ENCODE results near the gene SLC18A2. TPM values are rescaled to one million over a fixed set of nuclear protein-coding genes. Genes with fewer than 3 reads are reported as not detected.

Gene SLC18A2
- total and polyA plus RNA-seq, 2 of the 8 experiments (the other 6 are each of a cell fraction or from before 2014, with no cell fraction given), result 6.5 to 7.0 TPM

- Histone ChIP-seq H4K91ac (replicated peaks; ENCODE audit: insufficient read length, low read length) (no peak overlapping the region), H3K4me3 (ENCODE audit: extremely low read depth in 1 of 4, insufficient read depth in 2 of 4, low read depth in 3 of 4, low read length in 4 of 4) (no peak overlapping the region), H2AFZ (ENCODE audit: low read length) (no peak overlapping the region), H4K5ac (ENCODE audit: insufficient read length, low read depth, low read length) (no peak overlapping the region), H3K4me1 (replicated peaks in 1 of 4; ENCODE audit: control insufficient read depth in 3 of 4, insufficient read depth in 4 of 4, low read length in 3 of 4) (no peaks in the 10 kb centered on the region), H3K9ac (replicated peaks in 1 of 4; ENCODE audit: extremely low read depth in 1 of 4, low read depth in 3 of 4, low read length in 3 of 4) (no peak overlapping the region), H3K4me2 (ENCODE audit: insufficient read depth in 1 of 2, low read depth in 2 of 2, low read length in 2 of 2) (no peak overlapping the region), H3K14ac (ENCODE audit: insufficient read length) (no peak overlapping the region), H3K56ac (replicated peaks; ENCODE audit: insufficient read length, low read depth, low read length) (no peak overlapping the region), H2BK120ac (replicated peaks; ENCODE audit: low read depth, low read length) (no peak overlapping the region), H3K36me3 (ENCODE audit: control insufficient read depth in 2 of 4, insufficient read depth in 4 of 4, low read length in 3 of 4) (no peaks in the 10 kb centered on the region), H2BK5ac (ENCODE audit: low read depth, low read length) (no peak overlapping the region), H3K27ac (ENCODE audit: low read depth, low read length) (no peak overlapping the region), H3K23ac (ENCODE audit: insufficient read length) (no peak overlapping the region), H4K20me1 (replicated peaks in 1 of 2; ENCODE audit: control insufficient read depth in 1 of 2, insufficient read depth in 2 of 2, low read length in 2 of 2) (no peaks in the 10 kb centered on the region), H3K23me2 (ENCODE audit: low read depth, low read length) (no peaks in the 10 kb centered on the region), H3K27me3 (replicated peaks in 1 of 4; ENCODE audit: control insufficient read depth in 3 of 4, extremely low read depth in 1 of 4, insufficient read depth in 3 of 4, low read length in 3 of 4) (no peaks in the 10 kb centered on the region), H2BK15ac (ENCODE audit: low read length) (no peak overlapping the region), H2BK20ac (ENCODE audit: low read length) (no peak overlapping the region), H2BK12ac (ENCODE audit: low read depth, low read length) (no peak overlapping the region), H3K9me3 (ENCODE audit: insufficient read depth in 2 of 2, low read depth in 1 of 2, low read length in 1 of 2) (no peaks in the 10 kb centered on the region), H4K8ac (ENCODE audit: extremely low read depth, insufficient read depth, low read length) (no peak overlapping the region), H3K79me2 (ENCODE audit: control insufficient read depth in 1 of 2, insufficient read depth in 2 of 2, low read length in 2 of 2) (no peaks in the 10 kb centered on the region), H3K4ac (replicated peaks; ENCODE audit: insufficient read length, low read depth, low read length) (no peak overlapping the region), H2AK5ac (ENCODE audit: low read depth, low read length) (no peak overlapping the region), H3K79me1 (ENCODE audit: low read depth, low read length) (no peaks in the 10 kb centered on the region), H3K18ac (ENCODE audit: extremely low read depth, low read length) (no peak overlapping the region)
- 85% methylated on average over 2 of the region's 2 CpGs; no CpG with 5 or more reads in 1 of the 2 experiments for WGBS, 2 experiments (ENCODE audit: extremely low coverage in 1 of 2, insufficient coverage in 1 of 2, insufficient read length in 1 of 2, insufficient replicate concordance in 2 of 2, low coverage in 1 of 2, low lambda C conversion rate in 2 of 2, missing lambda C conversion rate in 1 of 2)
- no peak for FAIRE-seq
- DNase-seq (ENCODE audit: low read depth in 1 of 2, low spot score in 2 of 2), result no peak
- CTCF ChIA-PET (ENCODE audit: partially characterized antibody), result interaction anchor here (1.2 to 2.3 kb wide), 3 partner anchors 16 to 52 kb away, joined by 3 to 6 read pairs (median 4); no protein-coding TSS in a partner anchor
- POLR2A ChIA-PET (ENCODE audit: partially characterized antibody), result no interaction called here
- TF ChIP-seq SP1 (IDR thresholded peaks at IDR 0.05; ENCODE audit: low read depth, low read length), result no peak
- TF ChIP-seq YY1 (IDR thresholded peaks at IDR 0.05; ENCODE audit: low read depth, low read length), result no peak
- TF ChIP-seq SRF (IDR thresholded peaks at IDR 0.05; ENCODE audit: low read depth, low read length), result no peak
- TF ChIP-seq CHD2 (IDR thresholded peaks at IDR 0.05; ENCODE audit: low read length), result no peak
- no peak for TF ChIP-seq BACH1 (IDR thresholded peaks at IDR 0.05; ENCODE audit: low read length)
- TF ChIP-seq TAF1 (IDR thresholded peaks at IDR 0.05; ENCODE audit: low read depth, low read length), result no peak
Measured at GRCh38 chr10:117277675-117278074, 36.8 kb downstream of the SLC18A2 start.
